ENCODE results near the gene TMEM106C. TPM values are rescaled to one million over a fixed set of nuclear protein-coding genes. Genes with fewer than 3 reads are reported as not detected.

Gene TMEM106C
- total and polyA plus RNA-seq, 2 of the 4 experiments (the other 2 are of a cell fraction): 72.1 to 74.6 TPM

DNA sequence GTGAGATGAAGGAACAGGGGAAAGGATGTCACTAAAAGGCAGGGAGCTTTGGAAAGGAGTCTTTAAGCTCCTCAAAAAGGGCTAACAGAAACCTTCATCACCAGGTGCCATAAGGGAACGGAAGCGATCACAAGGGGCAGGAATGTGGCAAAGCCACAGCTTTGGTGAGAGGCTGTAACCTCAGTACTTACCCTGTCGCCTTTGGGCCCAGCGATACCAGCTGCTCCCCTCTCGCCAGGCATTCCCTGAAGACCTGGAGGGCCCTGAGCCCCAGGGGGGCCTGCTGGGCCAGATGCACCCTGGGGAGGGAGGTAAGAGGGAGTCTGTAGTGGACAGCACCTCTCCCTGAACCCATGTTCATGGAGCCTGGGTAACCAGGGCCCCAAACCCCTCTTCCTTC is 18.9 kb downstream of the TMEM106C start:
- Histone ChIP-seq H3K36me3 (ENCODE audit: control insufficient read depth, insufficient read depth, low read length) (no peaks in the 10 kb centered on the region), H3K4me2 (ENCODE audit: low read depth, low read length) (no peak overlapping the region), H3K14ac (replicated peaks; ENCODE audit: low read depth, low read length) (no peak overlapping the region), H3K27ac (ENCODE audit: insufficient read depth, low read length) (no peak overlapping the region), H3K9me1 (ENCODE audit: insufficient read depth, low read length) (no peaks in the 10 kb centered on the region; the same call in 1 of the 2 replicates), H4K91ac (ENCODE audit: insufficient read depth, low read depth, low read length) (no peak overlapping the region), H3K4me3 (ENCODE audit: insufficient read depth, low read depth, low read length) (no peak overlapping the region), H3K23ac (ENCODE audit: low read depth, low read length) (no peak overlapping the region), H4K5ac (ENCODE audit: low read depth, low read length) (no peak overlapping the region), H4K20me1 (ENCODE audit: insufficient read depth, low read length) (no peaks in the 10 kb centered on the region), H4K8ac (ENCODE audit: low read depth in 2 of 2, low read length in 2 of 2) (no peak overlapping the region), H2BK120ac (ENCODE audit: low read depth, low read length) (no peak overlapping the region), H2BK20ac (ENCODE audit: low read depth, low read length) (no peak overlapping the region), H3K9me3 (ENCODE audit: control insufficient read depth, insufficient read depth, low read length) (no peaks in the 10 kb centered on the region), H2AFZ (replicated peaks; ENCODE audit: low read length, poor library complexity) (no peak overlapping the region), H3K9ac (ENCODE audit: low read depth, low read length) (no peak overlapping the region), H3K56ac (ENCODE audit: extremely low read depth, insufficient read depth, low read length) (no peak overlapping the region), H3K4ac (ENCODE audit: low read depth, low read length) (no peak overlapping the region), H3K79me1 (ENCODE audit: low read depth in 1 of 2, low read length in 2 of 2) (no peaks in the 10 kb centered on the region), H3K27me3 (ENCODE audit: control insufficient read depth, insufficient read depth, low read length) (peaks cover 45% of the 10 kb centered on the region), H3K4me1 (ENCODE audit: control insufficient read depth, insufficient read depth, low read length) (no peaks in the 10 kb centered on the region), H2AK9ac (replicated peaks; ENCODE audit: low read depth, low read length, poor library complexity) (no peak overlapping the region), H3K18ac (ENCODE audit: low read depth, low read length) (no peak overlapping the region), H2BK5ac (ENCODE audit: low read depth, low read length, poor library complexity, severe bottlenecking) (no peak overlapping the region), H2AK5ac (ENCODE audit: low read depth, low read length) (no peak overlapping the region), H2BK15ac (ENCODE audit: low read depth, low read length) (no peak overlapping the region)
- no TSS peak for BruUV-seq (replicated peaks)
- DNase-seq (no peak), ATAC-seq (ENCODE audit: low read depth) (no peak)
- in situ Hi-C loops (cut with MboI; ENCODE audit: low sequenced_read_pairs) (no loop called here), intact Hi-C loops (cut with micrococcal nuclease) (no loop called here), dilution Hi-C loops (cut with HindIII; ENCODE audit: low sequenced_read_pairs, unreplicated experiment) (no loop called here)
- POLR2A ChIA-PET (ENCODE audit: unreplicated experiment): no interaction called here
- no peak for TF ChIP-seq NFE2L2 (IDR thresholded peaks at IDR 0.05; ENCODE audit: low read depth, low read length)
- TF ChIP-seq RAD21 (IDR thresholded peaks at IDR 0.05; ENCODE audit: low read length): no peak
- TF ChIP-seq RFX5 (IDR thresholded peaks at IDR 0.05; ENCODE audit: low read depth, low read length): no peak
- TF ChIP-seq MXI1 (IDR thresholded peaks at IDR 0.05; ENCODE audit: borderline replicate concordance, low read depth, low read length): no peak
- TF ChIP-seq, protein P1, sequence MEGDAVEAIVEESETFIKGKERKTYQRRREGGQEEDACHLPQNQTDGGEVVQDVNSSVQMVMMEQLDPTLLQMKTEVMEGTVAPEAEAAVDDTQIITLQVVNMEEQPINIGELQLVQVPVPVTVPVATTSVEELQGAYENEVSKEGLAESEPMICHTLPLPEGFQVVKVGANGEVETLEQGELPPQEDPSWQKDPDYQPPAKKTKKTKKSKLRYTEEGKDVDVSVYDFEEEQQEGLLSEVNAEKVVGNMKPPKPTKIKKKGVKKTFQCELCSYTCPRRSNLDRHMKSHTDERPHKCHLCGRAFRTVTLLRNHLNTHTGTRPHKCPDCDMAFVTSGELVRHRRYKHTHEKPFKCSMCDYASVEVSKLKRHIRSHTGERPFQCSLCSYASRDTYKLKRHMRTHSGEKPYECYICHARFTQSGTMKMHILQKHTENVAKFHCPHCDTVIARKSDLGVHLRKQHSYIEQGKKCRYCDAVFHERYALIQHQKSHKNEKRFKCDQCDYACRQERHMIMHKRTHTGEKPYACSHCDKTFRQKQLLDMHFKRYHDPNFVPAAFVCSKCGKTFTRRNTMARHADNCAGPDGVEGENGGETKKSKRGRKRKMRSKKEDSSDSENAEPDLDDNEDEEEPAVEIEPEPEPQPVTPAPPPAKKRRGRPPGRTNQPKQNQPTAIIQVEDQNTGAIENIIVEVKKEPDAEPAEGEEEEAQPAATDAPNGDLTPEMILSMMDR (conservative IDR thresholded peaks at IDR 0.05; ENCODE audit: low read depth, low read length): no peak
- no CpG with 5 or more reads among the region's 5 CpGs for WGBS, 2 experiments (ENCODE audit: extremely low coverage in 2 of 2, insufficient read length in 1 of 2)
- CTCF ChIA-PET: no interaction called here

Data from IMR-90 (cell line).